CMK (cell line): ENCODE data around the gene TAAR1.
A peak's percentile ranks its signal among the peaks of the same experiment; 100 is the strongest.
"Not testable (repeated sequence)": the region's sequence is repeated elsewhere in the genome, so short reads cannot be mapped to it uniquely, and the experiment has no call there.

ENCODE experiments used
- DNase-seq: peaks from one replicate; pipeline ENCODE4 v3.0.0-alpha.2; 2010; ENCODE audit warnings: low read depth

The TAAR1 gene

GRCh38 chr6:132659082-132659481 lies at the start of gene TAAR1:
TAAR1 (minus strand) TSS chr6:132659182; CDS start chr6:132646003, 13,179 bp downstream.
- DNase-seq = no peak

- no peak for DNase-seq
Observed at GRCh38 chr6:132708771-132709170, 49.8 kb upstream of the TAAR1 start.

- DNase-seq = no peak
Observed at GRCh38 chr6:132708002-132708401, 49.0 kb upstream of the TAAR1 start.

- not testable (repeated sequence) for DNase-seq
Observed at GRCh38 chr6:132706756-132707155, 47.8 kb upstream of the TAAR1 start.

- no peak for DNase-seq
Observed at GRCh38 chr6:132703936-132704335, 45.0 kb upstream of the TAAR1 start.

- DNase-seq = no peak
Observed at GRCh38 chr6:132698608-132699007, 39.6 kb upstream of the TAAR1 start.

GRCh38 chr6:132695773-132696172 lies 36.8 kb upstream of the TAAR1 start:
- DNase-seq = no peak

GRCh38 chr6:132693478-132693877 lies 34.5 kb upstream of the TAAR1 start:
- DNase-seq = no peak

GRCh38 chr6:132690678-132691077 lies 31.7 kb upstream of the TAAR1 start:
- DNase-seq = no peak

GRCh38 chr6:132687306-132687705 lies 28.3 kb upstream of the TAAR1 start:
- no peak for DNase-seq

GRCh38 chr6:132686531-132686930 lies 27.5 kb upstream of the TAAR1 start:
- no peak for DNase-seq

GRCh38 chr6:132685009-132685408 lies 26.0 kb upstream of the TAAR1 start:
- no peak for DNase-seq

GRCh38 chr6:132684272-132684671 lies 25.3 kb upstream of the TAAR1 start:
- no peak for DNase-seq

GRCh38 chr6:132683543-132683942 lies 24.6 kb upstream of the TAAR1 start:
- no peak for DNase-seq

- DNase-seq = not testable (repeated sequence)
Observed at GRCh38 chr6:132679094-132679493, 20.1 kb upstream of the TAAR1 start.

GRCh38 chr6:132675749-132676148 lies 16.8 kb upstream of the TAAR1 start:
- no peak for DNase-seq

GRCh38 chr6:132675002-132675401 lies 16.0 kb upstream of the TAAR1 start:
- no peak for DNase-seq

GRCh38 chr6:132673376-132674094 lies 14.6 kb upstream of the TAAR1 start:
- DNase-seq = peak; percentile 18

GRCh38 chr6:132671295-132671694 lies 12.3 kb upstream of the TAAR1 start:
- DNase-seq = no peak

GRCh38 chr6:132669690-132670291 lies 10.8 kb upstream of the TAAR1 start:
- no peak for DNase-seq

- DNase-seq = no peak
Observed at GRCh38 chr6:132666118-132666517, 7.1 kb upstream of the TAAR1 start.

GRCh38 chr6:132664309-132665034 lies 5.5 kb upstream of the TAAR1 start:
- DNase-seq = no peak

- no peak for DNase-seq
Observed at GRCh38 chr6:132663661-132664060, 4.7 kb upstream of the TAAR1 start.
